AML-193 (cell line): ENCODE data around the gene SERP2.
"Not testable (repeated sequence)": the region's sequence is repeated elsewhere in the genome, so short reads cannot be mapped to it uniquely, and the experiment has no call there.

ENCODE experiments used
- DNase-seq, 2 experiments: peaks; one replicate each; lab custom pipeline; 2025; lab: John Stamatoyannopoulos, UW

The SERP2 gene

DNA sequence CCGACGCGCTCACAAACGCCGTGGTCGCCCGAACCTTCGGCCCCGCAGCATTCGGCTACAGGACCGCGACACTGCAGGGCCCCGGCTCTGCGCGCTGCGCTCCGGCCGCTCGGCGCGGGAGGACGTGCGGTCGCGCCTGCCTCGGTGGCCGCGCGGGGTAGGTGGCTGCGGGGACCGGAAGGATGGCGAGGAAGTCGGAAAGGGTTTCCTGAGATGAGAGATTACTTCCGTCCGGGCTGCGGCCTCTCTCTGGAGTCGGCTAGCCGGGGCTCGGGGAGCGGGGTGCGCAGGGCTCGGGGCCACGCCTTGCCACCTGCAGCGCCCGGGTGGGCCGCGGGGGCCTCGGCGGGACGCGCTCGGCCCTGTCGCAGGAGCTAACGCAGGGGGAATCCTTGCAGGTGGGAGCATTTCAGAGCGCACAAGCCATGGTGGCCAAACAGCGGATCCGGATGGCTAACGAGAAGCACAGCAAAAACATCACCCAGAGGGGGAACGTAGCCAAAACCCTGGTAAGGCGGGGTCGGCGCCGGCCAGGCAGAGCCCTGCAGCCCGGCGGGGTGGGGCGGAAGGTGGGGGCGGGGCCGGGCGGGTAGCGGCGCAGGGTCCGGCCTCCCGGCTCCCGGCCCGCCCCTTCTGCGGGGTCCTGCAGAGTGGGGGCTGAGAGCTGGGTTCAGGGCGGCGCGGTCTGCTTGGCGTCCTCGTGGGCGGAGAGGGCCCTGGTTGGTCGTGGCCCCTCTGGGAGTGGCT lies at the start of gene SERP2:
Gene SERP2, plus strand, starts transcription at position 224 of the 747 bp plus-strand sequence. Its CDS starts 202 bp downstream, at position 426.
- DNase-seq, result no peak

DNA sequence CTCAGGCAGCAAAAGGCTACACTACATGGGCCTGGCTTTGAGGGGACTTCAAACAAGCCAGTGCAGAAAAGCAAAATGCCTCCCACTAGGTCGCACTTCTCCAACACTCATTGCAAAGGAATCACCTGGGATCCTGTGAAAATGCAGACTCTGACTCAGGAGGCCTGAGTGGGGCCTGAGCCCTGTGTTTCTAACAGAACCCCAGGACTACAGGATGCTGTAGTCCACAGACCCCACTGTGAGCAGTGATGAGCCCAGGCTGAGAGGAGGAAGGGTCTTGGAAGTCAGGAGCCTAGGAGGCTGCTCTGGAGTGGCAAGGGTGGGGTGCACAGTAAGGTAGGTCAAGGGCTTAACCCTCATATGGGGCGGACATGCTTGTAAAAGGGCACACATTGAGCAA lies 46.7 kb upstream of the SERP2 start:
- no peak for DNase-seq

DNA sequence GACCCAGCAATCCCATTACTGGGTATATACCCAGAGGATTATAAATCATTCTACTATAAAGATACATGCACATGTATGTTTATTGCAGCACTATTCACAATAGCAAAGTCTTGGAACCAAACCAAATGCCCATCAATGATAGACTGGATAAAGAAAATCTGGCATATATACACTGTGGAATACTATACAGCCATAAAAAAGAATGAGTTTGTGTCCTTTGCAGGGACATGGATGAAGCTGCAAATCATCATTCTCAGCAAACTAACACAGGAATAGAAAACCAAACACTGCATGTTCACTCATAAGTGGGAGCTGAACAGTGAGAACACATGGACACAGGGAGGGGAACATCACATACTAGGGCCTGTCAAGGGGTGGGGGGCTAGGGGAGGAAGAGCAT lies 44.6 kb upstream of the SERP2 start:
- not testable (repeated sequence) for DNase-seq

DNA sequence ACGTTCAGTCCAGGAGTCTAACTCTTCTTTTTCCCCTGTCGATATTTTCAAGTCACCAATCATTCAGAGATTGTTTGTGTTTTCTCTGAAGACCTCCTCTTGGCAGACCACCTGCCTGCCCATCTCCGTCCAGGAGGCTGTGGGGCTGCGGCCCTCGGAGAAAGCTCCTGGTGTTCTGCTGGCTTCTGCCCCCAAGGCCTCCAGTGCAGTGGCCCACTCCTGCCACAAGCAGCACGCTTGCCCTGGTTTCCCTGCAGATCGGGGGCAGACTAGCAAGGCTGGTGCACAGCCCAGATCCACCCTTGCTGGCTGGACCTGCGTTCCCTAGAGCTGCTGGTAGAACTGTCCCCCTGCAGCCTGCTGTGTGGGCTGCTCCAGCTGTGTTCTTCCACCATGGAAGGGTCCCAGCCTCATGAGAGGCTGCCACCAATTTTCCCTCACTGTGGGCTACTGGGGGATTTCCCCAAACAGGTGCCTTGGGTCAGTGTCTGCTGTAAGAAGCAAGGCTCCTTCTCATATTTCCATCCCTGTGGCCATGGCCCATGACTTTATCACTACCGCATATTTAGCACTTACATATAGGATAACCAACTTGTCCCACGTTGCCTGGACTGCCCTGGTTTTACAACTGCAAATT lies 43.6 kb upstream of the SERP2 start:
- no peak for DNase-seq

DNA sequence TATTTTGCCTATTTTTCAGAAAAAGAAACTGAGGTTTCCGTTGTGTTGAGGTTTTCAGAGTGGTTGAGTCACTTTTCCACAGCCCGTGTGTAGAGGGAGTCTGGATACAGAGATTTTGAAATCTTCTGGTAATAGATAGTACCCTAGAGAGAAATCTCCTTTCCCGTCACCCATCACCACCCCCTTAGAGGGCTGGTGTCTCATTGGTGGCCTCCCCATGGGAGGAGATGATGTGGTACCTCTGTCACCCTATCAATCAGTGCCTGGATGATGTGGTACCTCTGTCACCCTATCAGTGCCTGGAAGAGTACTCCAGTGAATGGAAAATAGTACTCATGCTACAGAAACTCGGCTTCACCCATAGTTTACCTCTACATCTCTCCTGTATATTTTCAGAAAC lies 42.2 kb upstream of the SERP2 start:
- no peak for DNase-seq

DNA sequence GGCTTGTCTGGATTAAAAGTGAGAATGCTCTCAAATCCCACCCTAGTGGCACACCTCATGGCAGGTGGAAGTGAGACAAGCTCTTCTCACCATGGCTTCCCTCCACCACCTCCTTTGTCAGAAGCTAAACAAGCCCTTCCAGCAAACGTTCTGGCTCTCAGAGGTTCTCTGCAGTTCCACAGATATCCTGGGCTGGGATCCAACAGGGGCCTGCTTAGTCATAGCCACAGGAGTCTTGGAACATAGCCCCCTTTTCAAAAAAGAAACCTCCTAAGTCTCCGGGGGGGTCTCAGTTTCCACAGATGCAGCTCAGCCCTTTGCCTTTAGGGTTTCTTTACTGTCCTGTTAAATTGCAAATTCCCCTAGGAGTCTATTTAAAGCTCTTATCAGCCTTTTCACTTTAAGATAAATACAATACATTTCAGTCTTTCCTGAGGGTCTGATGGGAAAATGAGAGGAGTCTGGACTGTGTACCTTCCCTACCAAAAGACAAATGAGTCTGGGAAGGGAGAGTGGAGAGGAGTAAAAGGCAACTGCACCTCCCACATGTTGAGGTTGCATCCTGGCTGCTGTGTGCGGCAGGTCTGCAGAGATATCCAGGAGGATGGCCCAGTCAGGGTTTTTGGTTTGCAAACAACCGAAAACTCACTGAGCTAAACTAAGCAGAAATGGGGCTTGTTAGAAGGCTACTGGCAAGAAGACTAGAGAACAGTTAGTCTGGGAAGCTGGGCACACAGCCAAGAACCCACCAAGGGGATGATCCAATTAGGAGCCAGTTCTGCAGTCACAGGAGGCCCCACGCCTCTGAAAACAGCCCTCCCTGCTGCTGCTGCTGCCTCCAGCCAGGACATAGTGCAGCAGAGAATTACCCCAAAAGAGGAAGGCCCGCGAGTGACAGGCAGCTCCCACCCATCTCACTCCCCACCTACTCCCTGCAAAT lies 41.4 kb upstream of the SERP2 start:
- DNase-seq, result no peak

DNA sequence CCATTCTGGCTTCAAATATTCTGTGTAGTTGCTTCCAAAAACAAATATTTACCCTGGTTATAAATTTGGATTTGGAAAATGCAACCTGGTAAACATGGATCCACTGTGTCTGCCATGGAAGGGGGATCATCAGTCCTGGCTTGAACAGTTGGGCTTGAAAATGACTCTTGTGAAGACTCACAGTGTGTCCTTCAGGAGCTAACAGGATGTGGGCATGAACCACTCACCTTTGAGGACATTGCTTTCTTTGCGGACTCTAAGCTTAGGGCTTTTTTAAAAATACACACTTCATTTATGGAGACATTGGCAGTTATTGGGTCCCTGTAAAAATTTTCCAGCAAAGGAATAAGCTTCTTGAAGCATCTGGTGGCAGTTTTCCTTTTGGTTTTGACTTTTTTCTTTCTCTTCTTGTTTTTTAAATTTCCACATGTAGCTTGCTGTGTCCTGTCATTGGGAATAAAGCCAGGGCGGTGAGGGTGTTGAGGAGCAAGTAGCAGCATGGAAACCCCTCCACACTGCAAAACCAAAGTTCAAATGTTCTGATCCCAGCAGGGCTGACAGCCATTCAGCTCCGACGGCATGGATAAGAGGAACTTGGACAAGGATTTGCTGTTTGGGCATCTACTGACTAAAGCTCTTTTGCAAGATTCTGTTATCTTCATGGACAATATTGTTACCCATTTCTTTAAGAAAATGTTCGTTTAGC lies 39.5 kb upstream of the SERP2 start:
- DNase-seq, result no peak

DNA sequence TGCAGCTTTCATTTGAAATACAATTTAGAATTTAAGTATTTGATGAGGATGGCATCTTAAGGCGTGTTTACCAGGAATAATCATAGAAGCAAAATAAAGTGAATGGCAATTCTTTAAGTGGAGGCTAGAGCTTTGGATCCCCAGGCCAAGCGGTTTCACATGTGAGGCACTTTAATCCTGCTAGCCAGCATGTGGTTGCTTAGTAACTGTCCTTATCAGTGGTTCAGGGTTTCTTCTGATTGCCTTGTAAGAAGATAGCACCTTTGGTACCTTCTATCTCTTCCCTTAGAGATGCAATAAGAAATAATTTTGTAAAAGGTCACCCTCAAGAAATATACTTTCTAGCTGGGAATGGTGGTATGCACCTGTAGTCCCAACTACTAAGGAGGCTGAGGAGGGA lies 38.9 kb upstream of the SERP2 start:
- DNase-seq, result no peak

DNA sequence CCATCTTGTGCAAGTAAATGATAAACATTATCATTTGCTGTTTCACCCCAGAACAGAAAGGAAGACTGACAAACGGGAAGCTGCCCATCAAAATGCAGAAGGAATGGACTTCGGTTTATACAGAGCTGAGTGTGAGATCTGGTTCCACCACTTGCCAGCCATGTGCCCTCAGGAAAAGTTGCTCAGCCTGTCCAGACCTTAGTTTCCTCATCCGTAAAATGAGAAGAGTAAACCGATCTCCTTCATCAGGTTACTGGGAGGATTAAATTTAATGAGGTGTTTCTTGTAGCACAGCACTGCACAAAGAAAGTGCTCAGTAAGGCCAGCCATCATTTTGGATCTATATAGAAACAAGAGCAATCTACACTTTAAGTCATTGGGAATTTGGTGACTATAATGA lies 36.7 kb upstream of the SERP2 start:
- no peak for DNase-seq

DNA sequence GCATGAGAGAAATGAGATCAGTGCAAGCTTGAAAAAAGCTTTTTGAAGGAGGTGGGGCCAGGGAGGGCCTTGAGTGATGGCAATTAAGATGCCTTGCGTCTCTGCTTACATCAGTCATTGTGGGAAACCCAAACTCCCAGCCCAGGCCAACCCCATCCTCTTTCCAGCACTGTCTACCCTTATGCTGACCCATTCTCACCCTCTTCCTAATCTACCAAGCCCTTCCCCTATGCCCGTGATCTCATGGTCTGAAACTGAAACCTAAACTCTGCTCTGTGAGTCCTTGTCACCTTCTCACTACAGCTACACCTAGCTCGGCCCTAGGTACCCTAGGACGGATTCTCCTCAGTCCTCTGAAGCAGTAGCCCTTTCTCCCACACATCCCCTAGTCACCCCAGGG lies 36.0 kb upstream of the SERP2 start:
- no peak for DNase-seq

DNA sequence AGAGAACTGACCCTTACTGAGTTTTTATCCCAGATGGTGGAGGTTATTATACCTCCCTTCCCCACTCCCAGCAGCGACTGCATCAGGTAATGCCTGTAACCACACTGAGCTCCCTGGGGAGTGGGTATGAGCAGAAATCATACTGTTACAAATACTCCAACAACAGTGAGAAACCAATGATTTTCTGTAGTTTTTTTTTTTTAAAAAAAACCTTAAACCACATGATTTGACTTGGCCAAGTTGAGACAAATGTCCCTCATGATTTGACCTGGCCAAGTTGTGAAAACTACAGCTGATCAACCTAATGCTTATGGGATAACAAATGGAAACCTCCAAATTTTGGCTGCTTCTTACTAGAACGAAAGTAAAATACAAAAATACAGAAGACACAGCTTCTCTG lies 33.1 kb upstream of the SERP2 start:
- DNase-seq, result no peak

DNA sequence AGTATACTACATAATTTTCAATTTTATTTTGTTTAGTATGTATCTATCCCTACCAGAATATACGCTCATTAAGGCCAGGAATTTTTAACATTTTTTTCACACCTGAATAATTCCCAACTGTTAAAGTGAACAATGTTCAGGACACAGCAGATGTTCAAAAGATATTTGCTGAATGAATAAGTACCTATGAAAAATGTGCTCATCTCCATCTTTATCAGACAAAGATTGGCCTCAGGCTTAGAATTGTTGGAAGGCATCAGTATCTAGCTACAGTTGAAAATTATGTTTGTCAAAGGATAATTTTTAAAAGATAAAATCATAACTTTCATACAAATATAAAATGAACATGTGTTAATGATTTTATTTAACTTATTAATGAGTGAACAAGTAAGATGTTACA lies 30.9 kb upstream of the SERP2 start:
- DNase-seq, result no peak

DNA sequence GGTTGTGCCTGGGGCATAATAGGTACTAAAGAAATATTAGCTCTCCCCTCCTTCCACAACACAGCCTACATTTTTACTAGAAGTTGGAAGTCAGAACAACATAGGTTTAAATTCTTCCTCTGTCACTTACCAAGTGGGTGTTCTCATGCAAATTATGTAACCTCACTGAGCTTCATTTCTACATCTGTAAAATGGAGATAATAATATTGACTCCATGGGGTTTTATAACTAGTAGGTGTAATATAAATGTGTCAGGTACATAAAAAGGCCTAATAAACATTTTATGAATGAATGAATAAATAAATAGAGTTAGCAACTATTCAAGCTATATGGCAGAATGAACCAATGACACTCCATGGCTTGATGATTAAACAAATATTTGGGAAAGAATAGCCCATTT lies 27.1 kb upstream of the SERP2 start:
- no peak for DNase-seq

DNA sequence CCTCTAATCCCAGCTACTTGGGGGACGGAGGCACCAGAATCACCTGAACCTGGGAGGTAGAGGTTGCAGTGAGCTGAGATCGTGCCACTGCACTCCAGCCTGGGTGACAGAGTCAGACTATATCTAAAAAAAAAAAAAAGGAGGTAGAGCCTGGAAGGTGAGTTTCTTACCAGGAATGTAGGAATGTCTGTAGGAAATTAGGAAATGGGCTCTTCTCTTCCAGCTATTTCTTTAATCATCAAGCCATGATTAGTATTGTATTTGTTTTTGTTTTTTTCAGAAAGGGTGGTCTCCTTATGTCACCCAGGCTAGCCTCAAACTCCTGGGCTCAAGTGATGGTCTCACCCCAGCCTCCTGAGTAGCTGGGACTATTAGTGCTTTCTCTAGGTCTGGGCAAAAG lies 26.3 kb upstream of the SERP2 start:
- DNase-seq, result no peak

DNA sequence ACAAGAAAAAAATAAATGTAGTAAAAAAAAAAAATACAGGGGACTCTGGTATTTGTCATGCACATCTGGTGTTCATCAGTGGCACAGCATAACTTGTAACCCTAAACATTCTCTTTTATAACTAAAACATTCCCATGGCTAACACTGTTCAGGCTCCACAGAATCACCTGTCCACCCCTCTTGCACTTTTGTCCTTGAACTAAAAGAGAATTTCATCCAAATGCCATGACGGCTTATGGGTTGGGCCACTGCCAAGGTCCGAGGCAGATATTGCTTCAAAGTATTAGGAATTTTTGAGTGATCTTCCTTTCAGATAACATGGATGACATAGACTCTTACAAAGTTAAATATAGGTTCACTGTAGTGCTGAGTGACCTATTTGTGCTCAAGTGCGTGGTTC lies 25.7 kb upstream of the SERP2 start:
- no peak for DNase-seq

DNA sequence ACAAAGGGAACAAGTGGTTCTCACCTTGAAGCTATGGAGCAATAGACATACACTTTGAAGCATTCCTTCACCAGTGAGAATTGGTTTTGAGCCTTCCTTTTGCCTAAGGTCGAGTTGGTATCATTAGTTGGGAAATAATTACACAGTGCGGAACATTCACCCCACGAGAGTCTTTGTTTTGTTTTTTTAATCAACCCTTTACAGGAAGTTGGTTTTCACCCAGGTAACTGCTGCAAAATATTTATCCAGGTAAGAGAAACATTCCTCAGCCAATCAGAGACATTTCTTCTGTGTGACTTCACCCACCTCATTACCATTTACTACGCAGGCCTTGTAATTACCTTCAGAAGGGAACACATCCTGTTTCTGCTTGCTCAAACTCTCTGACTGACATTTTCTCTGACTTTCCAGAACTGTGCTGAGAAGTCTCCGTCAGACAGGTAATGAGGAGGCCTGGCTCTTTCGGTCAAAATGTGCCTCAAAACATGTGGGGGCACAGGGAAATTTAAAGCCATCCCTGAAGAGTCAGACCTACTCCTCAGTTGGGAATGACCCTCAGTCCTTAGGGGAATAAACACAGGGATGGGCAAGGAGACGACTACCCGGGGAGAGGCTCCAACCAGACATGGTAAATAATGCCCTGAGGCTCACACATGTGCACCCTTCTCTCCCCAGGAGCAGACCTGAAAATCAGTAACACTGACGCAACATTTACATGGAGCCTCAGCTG lies 22.7 kb upstream of the SERP2 start:
- DNase-seq, result no peak

DNA sequence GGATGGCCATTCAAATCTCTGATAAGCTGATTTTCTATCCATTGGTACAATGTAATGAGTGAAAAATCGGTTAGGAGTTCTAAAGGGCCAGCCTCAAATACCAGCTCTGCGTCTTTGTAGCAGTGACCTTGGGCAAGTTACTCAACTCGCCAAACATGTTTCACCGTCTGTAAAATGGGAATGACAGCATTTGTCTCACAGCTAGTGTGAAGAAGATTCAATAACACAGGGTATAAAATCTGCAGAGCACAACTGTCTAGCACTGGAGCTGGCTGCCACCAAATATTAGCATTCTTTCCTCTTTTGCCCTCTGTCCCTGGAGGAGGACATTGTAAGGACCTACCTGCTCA lies 22.1 kb upstream of the SERP2 start:
- DNase-seq, result no peak

DNA sequence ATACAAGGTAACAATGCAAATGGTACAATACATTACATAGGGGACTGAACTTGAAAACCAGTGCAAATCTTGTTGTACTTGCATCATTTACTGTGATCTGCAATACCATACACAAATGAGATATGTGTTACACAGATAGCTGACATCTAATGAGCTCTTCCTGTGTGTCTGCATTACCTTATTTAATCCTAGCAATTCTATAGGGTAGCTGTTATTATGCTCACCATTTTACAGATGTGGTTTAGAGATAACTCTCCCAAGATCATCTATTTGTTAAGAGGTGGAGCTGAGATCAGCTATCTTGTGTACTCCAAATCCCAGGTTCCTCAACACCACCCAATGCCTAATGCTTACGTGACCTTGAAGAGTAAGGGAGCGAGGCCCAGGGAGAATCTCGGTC lies 21.4 kb upstream of the SERP2 start:
- no peak for DNase-seq

DNA sequence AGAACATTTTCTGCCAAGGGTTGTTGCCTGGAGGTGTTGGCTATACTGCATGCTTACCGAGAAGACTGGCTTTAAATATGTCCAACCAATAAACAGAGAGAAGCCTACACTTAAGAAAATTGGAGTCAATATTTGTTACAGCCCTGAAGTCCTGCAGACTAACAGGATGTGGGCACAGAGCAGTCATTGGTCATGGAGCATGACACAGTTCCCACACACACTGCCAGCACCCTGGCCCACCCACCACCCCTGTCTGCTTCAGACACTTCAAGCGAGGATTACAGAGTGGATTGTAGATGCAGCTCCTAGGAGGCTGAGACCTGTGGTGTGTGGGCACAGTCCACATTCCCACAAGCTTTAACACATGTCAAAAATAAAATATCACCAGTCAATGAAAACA lies 21.0 kb upstream of the SERP2 start:
- no peak for DNase-seq

DNA sequence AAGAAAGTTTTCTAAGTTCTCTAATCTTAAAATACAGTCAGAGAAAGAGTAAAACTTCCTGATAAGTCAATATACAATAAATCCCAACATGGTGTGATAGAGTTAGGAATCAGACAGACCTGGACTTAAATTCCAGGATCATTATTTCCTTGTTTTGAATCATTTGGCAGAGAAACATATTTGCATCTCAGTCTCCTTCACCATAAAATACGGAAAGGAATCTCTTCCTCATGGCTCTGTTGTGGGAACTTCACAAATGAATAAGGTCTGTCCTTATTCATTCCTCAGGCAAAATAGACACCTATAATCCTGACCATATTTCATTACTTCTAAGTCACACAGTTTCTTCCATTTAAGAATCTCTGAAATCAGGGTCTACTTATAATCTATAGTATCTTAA lies 19.3 kb upstream of the SERP2 start:
- no peak for DNase-seq

DNA sequence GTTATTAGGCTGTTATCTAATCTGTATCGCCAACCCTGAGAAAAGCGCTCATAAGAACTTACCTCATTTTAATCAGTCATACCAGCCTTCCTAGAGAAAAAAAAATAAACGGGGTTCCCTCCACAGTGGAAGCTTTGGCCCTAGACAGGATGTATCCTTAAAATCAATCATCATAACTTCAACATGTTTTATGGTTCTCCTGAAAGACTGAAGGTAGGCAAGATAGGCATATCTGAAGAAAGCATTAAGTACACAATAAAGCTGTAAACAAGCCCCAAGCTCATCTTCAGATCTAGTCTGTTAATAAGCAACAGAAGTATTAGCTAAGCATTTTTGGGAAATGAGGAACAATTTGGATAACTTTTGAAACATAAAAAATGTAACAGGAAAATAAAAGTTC lies 18.7 kb upstream of the SERP2 start:
- DNase-seq, result no peak

DNA sequence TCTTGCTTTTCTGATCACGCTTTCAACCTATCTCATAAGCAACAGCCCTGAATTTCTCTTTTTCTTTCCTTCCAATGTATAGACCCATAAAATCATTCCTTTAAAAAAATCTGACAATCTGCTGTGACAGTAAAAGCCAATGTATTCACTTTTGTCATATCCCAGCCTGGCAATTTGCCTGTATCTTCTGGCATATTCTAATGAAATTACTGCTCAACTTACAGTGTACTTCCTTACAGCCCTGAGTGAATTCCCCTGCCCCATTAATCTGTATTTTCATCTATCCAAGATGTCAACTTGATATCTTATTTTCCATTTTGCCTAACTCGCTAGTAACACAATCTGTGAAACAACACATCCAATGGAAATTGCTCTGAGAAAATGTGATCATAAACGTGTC lies 18.0 kb upstream of the SERP2 start:
- no peak for DNase-seq
